ENCODE results near the gene FGGY.

DNA sequence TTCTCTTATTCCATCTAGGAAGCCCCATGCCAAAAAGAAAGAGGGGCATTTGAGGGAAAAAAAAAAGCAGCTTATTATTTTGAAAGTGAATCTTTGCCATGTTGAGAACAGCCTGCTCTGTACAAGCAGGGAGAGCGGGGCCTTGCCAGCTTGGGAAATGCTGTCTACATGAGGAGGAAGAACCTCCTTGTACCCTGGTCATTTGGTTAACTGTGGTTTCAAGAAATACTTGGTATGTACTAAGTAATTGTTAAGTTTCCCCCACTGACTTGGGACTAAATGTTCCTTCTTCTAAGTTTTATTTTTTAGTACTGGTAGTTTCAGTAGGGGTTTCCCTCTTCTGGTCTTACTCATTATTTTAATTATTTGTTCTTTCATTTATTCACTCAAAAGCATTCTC lies 373.8 kb downstream of the FGGY start:
- TF ChIP-seq, protein P1, sequence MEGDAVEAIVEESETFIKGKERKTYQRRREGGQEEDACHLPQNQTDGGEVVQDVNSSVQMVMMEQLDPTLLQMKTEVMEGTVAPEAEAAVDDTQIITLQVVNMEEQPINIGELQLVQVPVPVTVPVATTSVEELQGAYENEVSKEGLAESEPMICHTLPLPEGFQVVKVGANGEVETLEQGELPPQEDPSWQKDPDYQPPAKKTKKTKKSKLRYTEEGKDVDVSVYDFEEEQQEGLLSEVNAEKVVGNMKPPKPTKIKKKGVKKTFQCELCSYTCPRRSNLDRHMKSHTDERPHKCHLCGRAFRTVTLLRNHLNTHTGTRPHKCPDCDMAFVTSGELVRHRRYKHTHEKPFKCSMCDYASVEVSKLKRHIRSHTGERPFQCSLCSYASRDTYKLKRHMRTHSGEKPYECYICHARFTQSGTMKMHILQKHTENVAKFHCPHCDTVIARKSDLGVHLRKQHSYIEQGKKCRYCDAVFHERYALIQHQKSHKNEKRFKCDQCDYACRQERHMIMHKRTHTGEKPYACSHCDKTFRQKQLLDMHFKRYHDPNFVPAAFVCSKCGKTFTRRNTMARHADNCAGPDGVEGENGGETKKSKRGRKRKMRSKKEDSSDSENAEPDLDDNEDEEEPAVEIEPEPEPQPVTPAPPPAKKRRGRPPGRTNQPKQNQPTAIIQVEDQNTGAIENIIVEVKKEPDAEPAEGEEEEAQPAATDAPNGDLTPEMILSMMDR (IDR thresholded peaks at IDR 0.05): no peak
- TF ChIP-seq EZH2 (IDR thresholded peaks at IDR 0.05; ENCODE audit: borderline replicate concordance, insufficient read depth, low read depth, low read length, poor library complexity, severe bottlenecking): no peak
